B cell (primary cell): ENCODE measurements around the gene EN1. TPM values are rescaled to one million over a fixed set of nuclear protein-coding genes. Genes with fewer than 3 reads are reported as not detected.

Source experiments
- ATAC-seq: fragments of 200-7000 bp; cut with Tn5 transposase; one replicate; pipeline ENCODE4 v1.10.0; 2021; ENCODE audit warnings: low read depth, mild to moderate bottlenecking, moderate number of reproducible peaks, moderate library complexity
- CTCF ChIA-PET: fragments of 350-600 bp; sonication (Branson Sonifier 250); formaldehyde crosslinking; loops from one replicate; lab custom pipeline; 2021; ENCODE audit warnings: antibody characterized with exemption, inconsistent platforms; lab: Charles Lee
- POLR2A ChIA-PET: fragments of 350-600 bp; sonication (Branson Sonifier 250); formaldehyde crosslinking; loops from one replicate; lab custom pipeline; 2021; ENCODE audit warnings: antibody characterized with exemption; lab: Charles Lee
- DNase-seq: peaks from one replicate; pipeline ENCODE4 v3.0.0; 2013
- H2AFZ ChIP-seq: 2 replicates; pipeline ENCODE4 v1.6.1; 2012; ENCODE audit warnings: mild to moderate bottlenecking, low read depth, low read length; ENCODE audit not compliant: insufficient read depth, poor library complexity, severe bottlenecking
- H3K27ac ChIP-seq, 2 donors: 1 replicate in 1 of 2; 2 replicates in 1 of 2; pipeline ENCODE4 v1.5.1; 2012 to 2013; ENCODE audit warnings: low read length in 2 of 2, mild to moderate bottlenecking in 2 of 2, moderate library complexity in 1 of 2
- H3K27me3 ChIP-seq, 4 experiments: fragments of 200-600 bp in 1 of 4; sonication (generic) in 1 of 4; replicated peaks in 1 of 4; 1 replicate in 2 of 4; 2 replicates in 2 of 4; pipeline versions ENCODE4 v1.6.1 to v1.7.0; 2013 to 2016; ENCODE audit warnings: low read length in 3 of 4, mild to moderate bottlenecking in 2 of 4, mixed read lengths in 1 of 4, moderate library complexity in 1 of 4; ENCODE audit not compliant: insufficient read depth in 4 of 4, control insufficient read depth in 3 of 4; ENCODE audit errors: control extremely low read depth in 1 of 4
- H3K36me3 ChIP-seq, 2 experiments: replicated peaks in 1 of 2; 1 replicate in 1 of 2; 2 replicates in 1 of 2; pipeline versions ENCODE4 v1.6.1 to v1.7.1; 2013; ENCODE audit warnings: low read length in 1 of 2; ENCODE audit not compliant: insufficient read depth in 2 of 2, control insufficient read depth in 1 of 2; ENCODE audit errors: control extremely low read depth in 1 of 2, extremely low read depth in 1 of 2
- H3K4me1 ChIP-seq, 2 donors: fragments of 200-600 bp in 1 of 2; sonication (generic) in 1 of 2; 1 replicate in 1 of 2; 2 replicates in 1 of 2; pipeline versions ENCODE4 v1.5.1 to v1.6.1; 2013 to 2017; ENCODE audit warnings: low read length in 2 of 2; ENCODE audit not compliant: control insufficient read depth in 2 of 2, insufficient read depth in 2 of 2
- H3K4me2 ChIP-seq: replicated peaks from 2 replicates; pipeline ENCODE3; 2012; ENCODE audit warnings: mild to moderate bottlenecking, low read depth, low read length; ENCODE audit not compliant: poor library complexity, severe bottlenecking
- H3K4me3 ChIP-seq, 5 experiments: fragments of 200-600 bp in 1 of 5; sonication (generic) in 1 of 5; 1 replicate in 3 of 5; 2 replicates in 2 of 5; pipeline versions ENCODE4 v1.5.1 to v1.7.0; 2011 to 2016; ENCODE audit warnings: low read length in 4 of 5, mild to moderate bottlenecking in 4 of 5, low read depth in 2 of 5, control low read depth in 1 of 5, moderate library complexity in 1 of 5; ENCODE audit not compliant: insufficient read depth in 1 of 5; ENCODE audit errors: control extremely low read depth in 1 of 5, extremely low read depth in 1 of 5
- H3K79me2 ChIP-seq: fragments of 200-600 bp; sonication (generic); one replicate; pipeline ENCODE4 v1.6.0; 2016; ENCODE audit warnings: low read length; ENCODE audit not compliant: control insufficient read depth, insufficient read depth
- H3K9ac ChIP-seq: fragments of 200-600 bp; sonication (generic); 2 replicates; pipeline ENCODE4 v1.6.1; 2017; ENCODE audit warnings: mild to moderate bottlenecking, low read length, moderate library complexity
- H3K9me3 ChIP-seq, 3 donors: one replicate each; pipeline versions ENCODE4 v1.6.1 to v1.7.1; 2013; ENCODE audit warnings: low read length in 2 of 3; ENCODE audit not compliant: control insufficient read depth in 2 of 3, insufficient read depth in 1 of 3; ENCODE audit errors: control extremely low read depth in 1 of 3
- H4K20me1 ChIP-seq: 2 replicates; pipeline ENCODE4 v1.6.0; 2012; ENCODE audit warnings: mild to moderate bottlenecking, low read length; ENCODE audit not compliant: insufficient read depth, control insufficient read depth, poor library complexity, severe bottlenecking
- H3K27ac Mint-ChIP-seq: one replicate; pipeline ENCODE4 v1.8.0; 2021; ENCODE audit warnings: mixed read lengths
- H3K27me3 Mint-ChIP-seq: one replicate; pipeline ENCODE4 v1.8.0; 2021; ENCODE audit warnings: mixed read lengths
- H3K4me1 Mint-ChIP-seq: one replicate; pipeline ENCODE4 v1.8.0; 2021; ENCODE audit warnings: mixed read lengths
- H3K4me3 Mint-ChIP-seq: one replicate; pipeline ENCODE4 v1.8.0; 2021; ENCODE audit warnings: mixed read lengths
- H3K9me3 Mint-ChIP-seq: one replicate; pipeline ENCODE4 v1.8.0; 2022; ENCODE audit warnings: mixed read lengths; ENCODE audit not compliant: insufficient read depth
- CTCF ChIP-seq: fragments of 200-600 bp; IDR thresholded peaks from one replicate; pipeline ENCODE4 v1.8.0; 2022; ENCODE audit warnings: antibody characterized with exemption, mild to moderate bottlenecking
- EZH2 ChIP-seq: IDR thresholded peaks from 2 replicates; pipeline ENCODE4 v1.6.1; 2012; ENCODE audit warnings: borderline replicate concordance, low read depth, mild to moderate bottlenecking, moderate library complexity, low read length; ENCODE audit not compliant: insufficient read depth, poor library complexity, severe bottlenecking
- WGBS: methylation state at CpG from one replicate; pipeline ENCODE4 v1.1.5; 2013; ENCODE audit warnings: missing lambda C conversion rate; ENCODE audit not compliant: insufficient coverage; 5-methylcytosine and 5-hydroxymethylcytosine counted together
- intact Hi-C: fragments of 100-400 bp; cut with micrococcal nuclease; formaldehyde crosslinking; loops from one replicate; pipeline ENCODE4 v1.10.0; 2022
- polyA plus RNA-seq: library from polyadenylated mRNA; depleted of rRNA; stranded (reverse); fragments of >200 nt; gene quantifications from 2 replicates; pipeline ENCODE4 v1.2.3, GENCODE V29; 2012
- total RNA-seq, 2 donors: library from RNA; stranded (reverse); fragments of 120-200 nt in 1 of 2; gene quantifications; 1 replicate in 1 of 2; 2 replicates in 1 of 2; pipeline versions ENCODE4 v1.2.3 to v1.2.4, GENCODE V29; 2013 to 2022

EN1 gene
- total and polyA plus RNA-seq, 2 donors (not counting 1 experiment from before 2014, with no cell fraction given): not detected

DNA sequence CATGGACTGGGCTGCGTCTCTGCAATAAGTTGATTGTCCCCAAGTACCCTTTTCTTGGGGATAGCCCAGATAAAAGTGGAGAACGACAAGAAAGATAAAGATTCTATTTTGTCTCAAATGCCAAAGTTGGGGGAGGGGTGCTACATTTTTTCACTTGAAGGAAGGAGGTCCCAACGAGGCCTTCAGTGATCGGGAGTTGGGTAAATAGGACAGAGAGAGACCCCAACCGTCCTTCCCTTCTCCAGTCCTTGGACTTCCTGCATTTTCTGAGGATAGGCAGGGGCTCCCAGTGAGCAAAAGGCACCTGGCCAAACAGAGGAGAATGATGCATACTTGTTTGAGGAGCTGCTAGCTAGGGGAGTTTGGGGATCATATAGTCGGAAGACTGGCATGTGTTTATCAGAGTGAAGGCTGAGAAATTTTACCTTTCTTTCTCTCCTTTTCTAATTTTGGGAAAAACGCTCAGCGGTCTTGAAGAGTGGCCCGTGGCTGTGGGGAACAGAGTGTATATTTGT is 3.5 kb upstream of the EN1 start:
- TF ChIP-seq EZH2 (no peak), CTCF (no peak)
- Mint-ChIP-seq H3K27me3 (peaks cover 71% of the 10 kb centered on the region), H3K27ac (no peak overlapping the region), H3K4me1 (peaks cover 19% of the 10 kb centered on the region), H3K4me3 (no peak overlapping the region), H3K9me3 (no peaks in the 10 kb centered on the region)
- WGBS: 9% methylated on average over 2 of the region's 9 CpGs
- Histone ChIP-seq H2AFZ (no peak overlapping the region), H3K36me3 (no peaks in the 10 kb centered on the region), H3K27me3 (peaks cover 0 to 93% (median 73%) of the 10 kb centered on the region in 4 experiments), H3K27ac (no peak overlapping the region), H3K4me2 (no peak overlapping the region), H3K4me1 (peaks cover 18 to 42% of the 10 kb centered on the region in 2 donors), H3K9ac (no peak overlapping the region), H3K9me3 (peaks cover 0 to 79% (median 0%) of the 10 kb centered on the region in 3 donors), H3K79me2 (no peaks in the 10 kb centered on the region), H4K20me1 (no peaks in the 10 kb centered on the region), H3K4me3 (no peak overlapping the region)
- ChIA-PET POLR2A (no interaction called here), CTCF (interaction anchor here (1.1 kb wide), 1 partner anchor 629 kb away, joined by 3 read pairs; no protein-coding TSS in a partner anchor)
- ATAC-seq (no peak), DNase-seq (no peak)
- intact Hi-C loops: no loop called here

DNA sequence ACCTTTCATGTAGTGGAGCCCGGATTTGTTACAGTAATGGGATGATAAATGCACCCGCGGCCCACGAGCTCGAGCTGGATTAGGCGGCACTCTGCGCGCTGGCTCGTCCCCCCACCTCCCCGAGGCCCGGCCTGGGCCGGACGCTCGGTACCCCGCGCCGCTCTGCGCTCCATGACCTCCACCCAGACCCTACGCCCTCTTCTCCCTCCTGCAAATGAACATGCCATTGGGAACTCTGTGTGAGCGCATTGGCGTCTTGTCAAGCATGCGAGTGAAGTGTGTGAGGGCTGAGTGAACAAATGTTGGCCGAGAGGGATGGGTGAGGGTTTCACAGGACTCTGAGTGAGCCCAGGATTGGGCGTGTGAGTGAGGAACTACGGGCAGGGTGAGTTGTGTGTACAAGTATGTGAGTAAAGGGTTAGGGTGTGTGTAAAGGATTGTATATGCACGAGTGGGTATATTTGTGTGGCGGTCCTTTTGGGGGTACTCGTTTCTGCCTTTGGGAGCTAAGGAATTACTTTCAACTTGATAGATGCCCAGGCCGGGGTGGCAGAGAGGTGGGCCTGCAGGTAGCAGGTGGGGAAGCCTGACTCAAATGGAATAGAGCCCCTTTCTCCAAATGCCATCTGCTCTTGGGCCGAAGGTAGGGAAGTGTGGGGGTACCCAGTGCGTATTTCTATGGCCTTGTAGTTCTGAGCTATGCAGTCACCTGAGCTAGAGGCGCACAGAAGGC is 2.9 kb upstream of the EN1 start:
- TF ChIP-seq EZH2: no peak
- H3K27ac ChIP-seq: no peak overlapping the region
- 10% methylated on average over 20 of the region's 32 CpGs for WGBS
- intact Hi-C loops: no loop called here
- H3K79me2 ChIP-seq: no peaks in the 10 kb centered on the region
- peaks cover 0 to 79% (median 0%) of the 10 kb centered on the region in 3 donors for H3K9me3 ChIP-seq
- H3K27me3 ChIP-seq: peaks cover 0 to 94% (median 76%) of the 10 kb centered on the region in 4 experiments
- H3K4me3 Mint-ChIP-seq: no peak overlapping the region
- H3K27ac Mint-ChIP-seq: no peak overlapping the region
- ChIA-PET POLR2A (no interaction called here), CTCF (interaction anchor here (1.1 kb wide), 1 partner anchor 628 kb away, joined by 3 read pairs; no protein-coding TSS in a partner anchor)
- H3K4me1 ChIP-seq: peaks cover 17 to 42% of the 10 kb centered on the region in 2 donors
- no peaks in the 10 kb centered on the region for H4K20me1 ChIP-seq
- no peaks in the 10 kb centered on the region for H3K36me3 ChIP-seq
- peak; percentile 29 for DNase-seq
- H3K27me3 Mint-ChIP-seq: peaks cover 73% of the 10 kb centered on the region
- no peak for ATAC-seq
- H3K9ac ChIP-seq: no peak overlapping the region
- H3K4me1 Mint-ChIP-seq: peaks cover 16% of the 10 kb centered on the region
- H2AFZ ChIP-seq: no peak overlapping the region
- no peak overlapping the region for H3K4me3 ChIP-seq
- H3K4me2 ChIP-seq: no peak overlapping the region
- H3K9me3 Mint-ChIP-seq: no peaks in the 10 kb centered on the region
